Activated CD8-positive, alpha-beta T cell treated with anti-CD3 and anti-CD28 coated beads, Interleukin-2, amount 10 ng/mL, durations not matched to agents 7 days and 5 days (primary cell): Measurements from ENCODE around the gene TBL1XR1. TPM values are rescaled to one million over a fixed set of nuclear protein-coding genes. Genes with fewer than 3 reads are reported as not detected.

Experiments used
- ATAC-seq: fragments of 150-1000 bp; cut with Tn5 transposase; one replicate; pipeline ENCODE4 v1.10.0; 2021; ENCODE audit warnings: moderate library complexity
- CTCF ChIA-PET: fragments of 350-600 bp; sonication (Branson Sonifier 250); formaldehyde crosslinking; loops from one replicate; lab custom pipeline; 2021; ENCODE audit warnings: antibody characterized with exemption; lab: Charles Lee
- POLR2A ChIA-PET: fragments of 350-600 bp; sonication (Branson Sonifier 250); formaldehyde crosslinking; loops from one replicate; lab custom pipeline; 2021; ENCODE audit warnings: antibody characterized with exemption; lab: Charles Lee
- DNase-seq: peaks from one replicate; pipeline ENCODE4 v3.0.0-alpha.2; 2020
- H3K27ac Mint-ChIP-seq: one replicate; pipeline ENCODE4 v1.8.0; 2021; ENCODE audit warnings: mild to moderate bottlenecking, mixed read lengths
- H3K27me3 Mint-ChIP-seq: one replicate; pipeline ENCODE4 v1.8.0; 2021; ENCODE audit warnings: low read depth, mixed read lengths
- H3K36me3 Mint-ChIP-seq: one replicate; pipeline ENCODE4 v1.8.0; 2021; ENCODE audit warnings: low read depth, mixed read lengths
- H3K4me1 Mint-ChIP-seq: one replicate; pipeline ENCODE4 v1.8.0; 2021; ENCODE audit warnings: low read depth, mixed read lengths
- H3K4me3 Mint-ChIP-seq: one replicate; pipeline ENCODE4 v1.8.0; 2021; ENCODE audit warnings: mild to moderate bottlenecking, mixed read lengths
- H3K9me3 Mint-ChIP-seq: one replicate; pipeline ENCODE4 v1.8.0; 2022; ENCODE audit warnings: mixed read lengths; ENCODE audit not compliant: insufficient read depth
- total RNA-seq, 2 experiments: library from RNA; stranded (reverse); gene quantifications; one replicate each; pipeline ENCODE4 v1.2.3, GENCODE V29; 2021

Gene TBL1XR1
- total RNA-seq, 2 experiments from 2014 or later = 165 to 166 TPM

DNA sequence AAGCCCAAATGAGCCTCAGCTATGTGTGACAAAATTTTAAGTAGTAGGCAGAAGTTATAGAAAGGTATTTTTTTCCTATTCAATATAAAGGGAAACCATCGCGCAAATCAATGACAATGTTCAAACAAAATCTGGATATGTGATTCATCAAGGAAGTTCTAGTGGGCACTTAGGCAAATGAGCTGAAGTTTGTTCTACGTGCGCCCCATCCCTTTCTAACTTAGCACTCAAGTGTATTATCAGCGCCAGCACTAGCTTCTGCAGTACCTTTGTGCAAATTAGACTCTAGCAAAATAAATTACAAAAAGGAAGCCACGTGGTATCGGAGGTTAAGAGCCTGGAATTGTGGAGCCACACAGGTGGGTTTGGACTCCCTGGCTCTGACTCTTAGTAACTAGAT, 91.1 kb downstream of the TBL1XR1 start:
- CTCF ChIA-PET = interaction anchor here (1.6 kb wide), 1 partner anchor 45 kb away, joined by 4 read pairs; no protein-coding TSS in a partner anchor
- no peak for DNase-seq
- ATAC-seq = no peak
- Mint-ChIP-seq H3K27me3 (no peaks in the 10 kb centered on the region), H3K36me3 (peaks cover 12% of the 10 kb centered on the region), H3K4me1 (peaks cover 43% of the 10 kb centered on the region), H3K9me3 (no peaks in the 10 kb centered on the region), H3K27ac (no peak overlapping the region), H3K4me3 (no peak overlapping the region)
- POLR2A ChIA-PET = no interaction called here

GRCh38 chr3:177105623-177106022, 91.7 kb downstream of the TBL1XR1 start:
- Mint-ChIP-seq H3K4me1 (peaks cover 38% of the 10 kb centered on the region), H3K27me3 (no peaks in the 10 kb centered on the region), H3K36me3 (peaks cover 10% of the 10 kb centered on the region), H3K4me3 (no peak overlapping the region), H3K27ac (no peak overlapping the region), H3K9me3 (no peaks in the 10 kb centered on the region)
- DNase-seq (no peak), ATAC-seq (no peak)
- CTCF ChIA-PET = interaction anchor here (1.6 kb wide), 1 partner anchor 45 kb away, joined by 4 read pairs; no protein-coding TSS in a partner anchor
- POLR2A ChIA-PET = no interaction called here

- ChIA-PET POLR2A (no interaction called here), CTCF (interaction anchor here (1.4 kb wide), 1 partner anchor 36 kb away, joined by 3 read pairs; no protein-coding TSS in a partner anchor)
- H3K36me3 Mint-ChIP-seq = peaks cover 10% of the 10 kb centered on the region
- no peak overlapping the region for H3K4me3 Mint-ChIP-seq
- no peaks in the 10 kb centered on the region for H3K9me3 Mint-ChIP-seq
- H3K27me3 Mint-ChIP-seq = no peaks in the 10 kb centered on the region
- no peak overlapping the region for H3K27ac Mint-ChIP-seq
- H3K4me1 Mint-ChIP-seq = peaks cover 27% of the 10 kb centered on the region
- ATAC-seq (no peak), DNase-seq (no peak)
Measured at GRCh38 chr3:177104299-177104992, 92.8 kb downstream of the TBL1XR1 start.

DNA sequence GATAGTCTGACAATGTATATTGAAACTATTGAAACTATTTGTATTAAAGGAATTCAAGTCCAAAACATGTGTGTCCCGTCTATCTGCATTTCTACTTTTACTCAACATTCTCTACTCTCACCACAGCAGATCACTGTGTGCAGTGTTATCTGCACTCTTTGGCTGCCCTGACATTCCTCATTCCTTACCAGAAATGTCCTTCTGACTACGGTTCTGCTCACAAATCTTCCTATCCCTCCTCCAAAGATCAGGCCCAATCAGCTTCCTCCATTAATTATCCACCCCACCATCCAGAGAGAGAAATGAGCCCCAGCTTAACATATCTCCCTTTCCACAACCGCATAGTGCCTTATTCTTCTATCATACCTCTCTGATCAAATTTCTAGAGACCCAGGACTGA, 94.7 kb downstream of the TBL1XR1 start:
- Mint-ChIP-seq H3K27ac (no peak overlapping the region), H3K36me3 (peaks cover 13% of the 10 kb centered on the region), H3K27me3 (no peaks in the 10 kb centered on the region), H3K4me3 (no peak overlapping the region), H3K4me1 (peaks cover 24% of the 10 kb centered on the region), H3K9me3 (no peaks in the 10 kb centered on the region)
- POLR2A ChIA-PET = no interaction called here
- DNase-seq (no peak), ATAC-seq (no peak)
- CTCF ChIA-PET = no interaction called here

GRCh38 chr3:177098551-177098950, 98.7 kb downstream of the TBL1XR1 start:
- Mint-ChIP-seq H3K4me1 (peaks cover 12% of the 10 kb centered on the region), H3K9me3 (peaks cover 15% of the 10 kb centered on the region), H3K27ac (peak overlapping the region; percentile 35), H3K4me3 (no peak overlapping the region), H3K27me3 (no peaks in the 10 kb centered on the region), H3K36me3 (peaks cover 45% of the 10 kb centered on the region)
- no peak for ATAC-seq
- no peak for DNase-seq
- ChIA-PET POLR2A (no interaction called here), CTCF (no interaction called here)

DNA sequence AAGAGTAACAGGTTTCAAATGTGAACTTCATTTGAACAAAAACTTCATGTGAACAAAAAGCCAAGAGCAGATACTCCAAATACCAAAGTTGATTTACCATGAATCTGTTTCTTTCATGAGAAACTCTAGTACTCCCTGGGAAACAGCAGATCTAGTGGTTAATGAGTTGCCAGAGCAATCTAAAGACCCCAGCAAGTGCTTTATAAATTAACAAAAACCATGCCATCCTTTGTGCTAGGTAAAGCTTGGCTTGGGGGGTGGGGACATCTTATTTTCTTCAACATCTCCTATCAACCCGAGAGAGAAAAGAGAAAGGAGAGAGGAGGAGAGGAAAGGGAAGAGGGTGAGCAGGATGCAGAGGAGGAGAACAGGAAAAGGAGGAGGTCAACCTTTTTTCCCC, 100.7 kb downstream of the TBL1XR1 start:
- Mint-ChIP-seq H3K27me3 (no peaks in the 10 kb centered on the region), H3K27ac (no peak overlapping the region), H3K4me3 (no peak overlapping the region), H3K9me3 (peaks cover 19% of the 10 kb centered on the region), H3K4me1 (peaks cover 11% of the 10 kb centered on the region), H3K36me3 (peaks cover 57% of the 10 kb centered on the region)
- CTCF ChIA-PET = no interaction called here
- ATAC-seq = no peak
- POLR2A ChIA-PET = interaction anchor here (0.7 kb wide), 1 partner anchor 23 kb away, joined by 3 read pairs; no protein-coding TSS in a partner anchor
- no peak for DNase-seq

DNA sequence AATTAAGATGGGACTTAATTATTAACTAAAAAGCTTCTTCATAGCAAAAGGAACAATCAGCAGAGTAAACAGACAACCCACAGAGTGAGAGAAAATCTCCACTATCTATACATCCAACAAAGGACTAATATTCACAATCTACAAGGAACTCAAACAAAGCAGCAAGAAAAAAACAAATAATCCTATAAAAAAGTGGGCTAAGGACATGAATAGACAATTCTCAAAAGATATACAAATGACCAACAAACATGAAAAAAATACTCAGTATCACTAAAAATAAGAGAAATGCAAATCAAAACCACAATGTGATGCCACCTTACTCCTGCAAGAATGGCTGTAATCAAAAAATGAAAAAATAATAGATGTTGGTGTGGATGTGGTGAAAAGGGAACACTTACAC, 103.3 kb downstream of the TBL1XR1 start:
- Mint-ChIP-seq H3K27me3 (no peaks in the 10 kb centered on the region), H3K4me3 (no peak overlapping the region), H3K9me3 (peaks cover 21% of the 10 kb centered on the region), H3K36me3 (peaks cover 78% of the 10 kb centered on the region), H3K27ac (no peak overlapping the region), H3K4me1 (peaks cover 16% of the 10 kb centered on the region)
- no peak for DNase-seq
- CTCF ChIA-PET = no interaction called here
- POLR2A ChIA-PET = no interaction called here
- no peak for ATAC-seq

DNA sequence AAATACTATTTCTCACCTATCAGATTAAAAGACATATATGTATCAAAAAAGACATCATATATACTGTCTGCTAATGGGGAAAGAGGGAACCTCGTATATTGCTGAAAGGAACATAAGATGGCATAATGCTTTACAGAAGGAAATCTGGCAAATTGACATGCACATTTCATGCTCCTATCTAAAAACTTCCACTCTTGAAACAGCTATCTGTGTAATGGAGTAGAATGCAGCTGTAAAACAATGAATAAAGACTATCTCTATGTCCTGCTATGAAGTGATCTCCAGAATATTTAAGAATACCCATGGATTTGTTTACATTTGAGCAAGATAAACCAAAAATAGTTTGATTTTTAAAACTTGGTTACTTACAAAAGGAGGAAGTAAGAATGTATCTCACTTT, 107.4 kb downstream of the TBL1XR1 start:
- no peak for DNase-seq
- no peak overlapping the region for H3K4me3 Mint-ChIP-seq
- POLR2A ChIA-PET = no interaction called here
- H3K4me1 Mint-ChIP-seq = peaks cover 23% of the 10 kb centered on the region
- H3K27ac Mint-ChIP-seq = no peak overlapping the region
- H3K9me3 Mint-ChIP-seq = peaks cover 18% of the 10 kb centered on the region
- H3K27me3 Mint-ChIP-seq = no peaks in the 10 kb centered on the region
- CTCF ChIA-PET = interaction anchor here (0.9 kb wide), 1 partner anchor 21 kb away, joined by 3 read pairs; no protein-coding TSS in a partner anchor
- ATAC-seq = no peak
- H3K36me3 Mint-ChIP-seq = peaks cover 76% of the 10 kb centered on the region

DNA sequence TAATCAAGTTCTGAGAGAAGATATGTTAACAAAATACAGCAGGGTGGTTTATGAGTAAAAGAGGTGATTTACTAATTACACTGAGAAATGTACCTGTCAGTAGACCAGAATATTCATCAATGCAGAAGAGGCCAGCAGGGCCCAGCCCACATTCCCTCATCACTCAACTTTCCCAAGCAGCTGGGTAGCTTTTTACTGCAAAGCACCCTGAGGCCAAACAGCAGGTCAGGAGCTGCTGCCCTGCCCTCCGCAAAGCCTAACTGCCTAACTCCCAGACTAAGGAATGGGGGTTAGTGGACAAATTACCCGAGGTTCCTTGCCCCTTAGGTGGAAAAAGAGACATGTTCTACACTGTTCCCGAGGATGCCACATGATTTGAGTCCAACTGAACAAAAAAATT, 108.2 kb downstream of the TBL1XR1 start:
- Mint-ChIP-seq H3K36me3 (peaks cover 76% of the 10 kb centered on the region), H3K27me3 (no peaks in the 10 kb centered on the region), H3K9me3 (peaks cover 11% of the 10 kb centered on the region), H3K27ac (no peak overlapping the region), H3K4me3 (no peak overlapping the region), H3K4me1 (peaks cover 25% of the 10 kb centered on the region)
- ATAC-seq (no peak), DNase-seq (no peak)
- POLR2A ChIA-PET = no interaction called here
- CTCF ChIA-PET = no interaction called here

GRCh38 chr3:177085794-177086193, 111.5 kb downstream of the TBL1XR1 start:
- ChIA-PET CTCF (interaction anchor here (1.0 to 1.2 kb wide), 3 partner anchors 26 to 60 kb away, joined by 3 to 5 read pairs (median 3); no protein-coding TSS in a partner anchor), POLR2A (no interaction called here)
- DNase-seq (no peak), ATAC-seq (no peak)
- Mint-ChIP-seq H3K27ac (no peak overlapping the region), H3K27me3 (no peaks in the 10 kb centered on the region), H3K36me3 (peaks cover 54% of the 10 kb centered on the region), H3K4me3 (no peak overlapping the region), H3K4me1 (peaks cover 18% of the 10 kb centered on the region), H3K9me3 (no peaks in the 10 kb centered on the region)

- Mint-ChIP-seq H3K9me3 (no peaks in the 10 kb centered on the region), H3K36me3 (peaks cover 51% of the 10 kb centered on the region), H3K27ac (no peak overlapping the region), H3K27me3 (no peaks in the 10 kb centered on the region), H3K4me1 (peaks cover 16% of the 10 kb centered on the region), H3K4me3 (no peak overlapping the region)
- CTCF ChIA-PET = interaction anchor here (1.0 kb wide), 1 partner anchor 61 kb away, joined by 5 read pairs; no protein-coding TSS in a partner anchor
- no peak for ATAC-seq
- no peak for DNase-seq
- POLR2A ChIA-PET = no interaction called here
Measured at GRCh38 chr3:177084616-177085015, 112.7 kb downstream of the TBL1XR1 start.

- no peak for ATAC-seq
- ChIA-PET CTCF (no interaction called here), POLR2A (no interaction called here)
- H3K4me1 Mint-ChIP-seq = peaks cover 5% of the 10 kb centered on the region
- peaks cover 54% of the 10 kb centered on the region for H3K36me3 Mint-ChIP-seq
- H3K27me3 Mint-ChIP-seq = no peaks in the 10 kb centered on the region
- H3K27ac Mint-ChIP-seq = no peak overlapping the region
- no peaks in the 10 kb centered on the region for H3K9me3 Mint-ChIP-seq
- no peak for DNase-seq
- H3K4me3 Mint-ChIP-seq = no peak overlapping the region
Measured at GRCh38 chr3:177080122-177080521, 117.2 kb downstream of the TBL1XR1 start.
